Ishikawa (cell line): Measurements from ENCODE around the gene COX8A.

Experiments used
- CEBPB ChIP-seq: IDR thresholded peaks from 2 replicates; pipeline ENCODE4 v1.6.1; 2012
- CREB1 ChIP-seq: IDR thresholded peaks from 2 replicates; pipeline ENCODE4 v1.6.1; 2012; ENCODE audit warnings: low read depth
- EGR1 ChIP-seq: IDR thresholded peaks from 2 replicates; pipeline ENCODE4 v1.6.1; 2012
- EP300 ChIP-seq: IDR thresholded peaks from 2 replicates; pipeline ENCODE4 v1.6.1; 2012; ENCODE audit warnings: borderline replicate concordance
- FOXM1 ChIP-seq: IDR thresholded peaks from 2 replicates; pipeline ENCODE4 v1.6.1; 2012; ENCODE audit warnings: low read depth, borderline replicate concordance
- NFIC ChIP-seq: IDR thresholded peaks from 2 replicates; pipeline ENCODE4 v1.6.1; 2012
- RAD21 ChIP-seq: IDR thresholded peaks from 2 replicates; pipeline ENCODE4 v1.6.1; 2012; ENCODE audit warnings: low read depth
- TAF1 ChIP-seq: IDR thresholded peaks from 2 replicates; pipeline ENCODE4 v1.6.1; 2012; ENCODE audit warnings: low read depth, mild to moderate bottlenecking
- TCF12 ChIP-seq: IDR thresholded peaks from 2 replicates; pipeline ENCODE4 v1.6.1; 2012; ENCODE audit warnings: low read depth
- TEAD4 ChIP-seq: IDR thresholded peaks from 2 replicates; pipeline ENCODE4 v1.6.1; 2012
- YY1 ChIP-seq: IDR thresholded peaks from 2 replicates; pipeline ENCODE4 v1.6.1; 2012; ENCODE audit warnings: low read depth
- ZBTB7A ChIP-seq: IDR thresholded peaks from 2 replicates; pipeline ENCODE4 v1.6.1; 2012; ENCODE audit warnings: low read depth
- TF ChIP-seq, protein P1 (sequence below): IDR thresholded peaks from 2 replicates; pipeline ENCODE4 v1.6.1; 2012
- TF ChIP-seq, protein P2 (sequence below): IDR thresholded peaks from 2 replicates; pipeline ENCODE4 v1.6.1; 2012; ENCODE audit warnings: low read depth, mild to moderate bottlenecking
- TF ChIP-seq, protein P3 (sequence below): IDR thresholded peaks from 2 replicates; pipeline ENCODE4 v1.6.1; 2012

COX8A gene

DNA sequence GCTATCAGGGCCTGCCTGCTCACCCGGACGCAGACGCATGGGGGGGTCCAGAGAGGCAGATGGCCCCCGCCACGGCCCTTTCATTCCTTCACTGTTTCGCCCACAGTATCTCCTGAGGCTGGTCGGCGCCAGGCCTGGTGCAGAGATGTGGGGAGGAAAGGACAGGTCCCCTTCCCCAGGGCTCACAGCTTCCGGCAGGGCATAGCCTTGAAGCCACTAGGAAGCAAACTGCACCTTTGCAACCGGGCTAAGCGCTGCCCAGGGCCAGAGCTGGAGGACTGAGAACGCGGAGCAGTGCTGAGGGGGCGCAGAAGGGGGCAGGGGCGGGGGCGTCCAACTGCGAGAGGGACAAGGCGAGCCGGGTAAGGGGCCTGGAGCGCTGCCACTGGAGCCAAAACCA is 41.1 kb downstream of the COX8A start:
- TF ChIP-seq FOXM1 (no peak), EGR1 (no peak), NFIC (no peak), TAF1 (no peak), EP300 (no peak), CEBPB (no peak), TCF12 (no peak), YY1 (no peak), ZBTB7A (no peak), CREB1 (no peak)
- TF ChIP-seq, protein P1, sequence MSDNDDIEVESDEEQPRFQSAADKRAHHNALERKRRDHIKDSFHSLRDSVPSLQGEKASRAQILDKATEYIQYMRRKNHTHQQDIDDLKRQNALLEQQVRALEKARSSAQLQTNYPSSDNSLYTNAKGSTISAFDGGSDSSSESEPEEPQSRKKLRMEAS, result no peak
- TF ChIP-seq, protein P2, sequence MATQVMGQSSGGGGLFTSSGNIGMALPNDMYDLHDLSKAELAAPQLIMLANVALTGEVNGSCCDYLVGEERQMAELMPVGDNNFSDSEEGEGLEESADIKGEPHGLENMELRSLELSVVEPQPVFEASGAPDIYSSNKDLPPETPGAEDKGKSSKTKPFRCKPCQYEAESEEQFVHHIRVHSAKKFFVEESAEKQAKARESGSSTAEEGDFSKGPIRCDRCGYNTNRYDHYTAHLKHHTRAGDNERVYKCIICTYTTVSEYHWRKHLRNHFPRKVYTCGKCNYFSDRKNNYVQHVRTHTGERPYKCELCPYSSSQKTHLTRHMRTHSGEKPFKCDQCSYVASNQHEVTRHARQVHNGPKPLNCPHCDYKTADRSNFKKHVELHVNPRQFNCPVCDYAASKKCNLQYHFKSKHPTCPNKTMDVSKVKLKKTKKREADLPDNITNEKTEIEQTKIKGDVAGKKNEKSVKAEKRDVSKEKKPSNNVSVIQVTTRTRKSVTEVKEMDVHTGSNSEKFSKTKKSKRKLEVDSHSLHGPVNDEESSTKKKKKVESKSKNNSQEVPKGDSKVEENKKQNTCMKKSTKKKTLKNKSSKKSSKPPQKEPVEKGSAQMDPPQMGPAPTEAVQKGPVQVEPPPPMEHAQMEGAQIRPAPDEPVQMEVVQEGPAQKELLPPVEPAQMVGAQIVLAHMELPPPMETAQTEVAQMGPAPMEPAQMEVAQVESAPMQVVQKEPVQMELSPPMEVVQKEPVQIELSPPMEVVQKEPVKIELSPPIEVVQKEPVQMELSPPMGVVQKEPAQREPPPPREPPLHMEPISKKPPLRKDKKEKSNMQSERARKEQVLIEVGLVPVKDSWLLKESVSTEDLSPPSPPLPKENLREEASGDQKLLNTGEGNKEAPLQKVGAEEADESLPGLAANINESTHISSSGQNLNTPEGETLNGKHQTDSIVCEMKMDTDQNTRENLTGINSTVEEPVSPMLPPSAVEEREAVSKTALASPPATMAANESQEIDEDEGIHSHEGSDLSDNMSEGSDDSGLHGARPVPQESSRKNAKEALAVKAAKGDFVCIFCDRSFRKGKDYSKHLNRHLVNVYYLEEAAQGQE, result no peak
- TF ChIP-seq, protein P3, sequence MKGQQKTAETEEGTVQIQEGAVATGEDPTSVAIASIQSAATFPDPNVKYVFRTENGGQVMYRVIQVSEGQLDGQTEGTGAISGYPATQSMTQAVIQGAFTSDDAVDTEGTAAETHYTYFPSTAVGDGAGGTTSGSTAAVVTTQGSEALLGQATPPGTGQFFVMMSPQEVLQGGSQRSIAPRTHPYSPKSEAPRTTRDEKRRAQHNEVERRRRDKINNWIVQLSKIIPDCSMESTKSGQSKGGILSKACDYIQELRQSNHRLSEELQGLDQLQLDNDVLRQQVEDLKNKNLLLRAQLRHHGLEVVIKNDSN, result no peak

DNA sequence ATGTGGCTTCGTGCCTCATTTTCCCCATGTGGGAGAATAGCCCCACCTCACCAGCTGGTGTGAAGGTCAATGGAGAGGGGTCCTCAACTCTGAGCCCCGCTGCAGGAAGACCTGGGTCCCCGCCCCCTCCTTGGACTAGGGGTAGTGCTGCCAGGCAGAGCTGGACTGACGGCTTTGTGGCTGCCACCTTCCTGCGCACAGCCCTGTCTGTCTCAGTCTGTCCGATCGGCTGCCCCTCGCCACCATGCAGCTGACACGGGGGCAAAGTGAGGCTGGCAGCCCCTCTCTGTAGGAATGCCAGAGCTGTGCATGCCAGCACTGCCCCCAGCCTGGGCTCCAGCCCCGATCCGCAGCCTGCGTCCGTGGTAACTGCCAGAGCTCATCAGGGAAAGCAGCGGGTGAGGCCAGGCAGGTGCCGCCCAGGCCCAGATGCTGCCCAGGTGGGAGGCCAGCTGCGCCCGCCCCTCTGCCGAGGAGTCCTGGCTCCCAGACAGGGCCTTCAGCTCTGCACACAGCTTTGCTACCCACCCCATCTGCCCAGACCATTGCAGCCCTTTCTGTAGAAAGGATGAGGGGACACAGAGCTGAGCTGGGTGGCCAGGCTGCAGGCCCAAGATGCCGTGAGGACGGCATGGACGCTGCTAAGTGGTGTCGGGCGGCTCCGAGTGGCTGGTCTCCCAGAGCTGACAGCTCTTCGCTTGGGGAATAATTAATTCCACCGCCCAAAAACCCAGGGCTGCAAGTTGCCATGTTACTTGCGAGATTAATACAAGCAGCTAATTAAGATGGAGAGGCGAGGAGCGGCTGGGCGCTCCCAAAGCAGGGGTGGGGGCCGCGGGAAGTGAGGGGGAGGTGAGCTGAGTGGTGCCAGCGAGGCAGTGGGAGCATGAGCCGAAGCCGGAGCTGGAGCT is 41.8 kb downstream of the COX8A start:
- TF ChIP-seq EP300, result no peak
- TF ChIP-seq, protein P2, result no peak
- no peak for TF ChIP-seq TAF1
- TF ChIP-seq FOXM1, result no peak
- no peak for TF ChIP-seq NFIC
- TF ChIP-seq, protein P1, result no peak
- TF ChIP-seq, protein P3, result no peak
- no peak for TF ChIP-seq TEAD4
- no peak for TF ChIP-seq CREB1
- TF ChIP-seq YY1, result no peak
- TF ChIP-seq TCF12, result no peak
- TF ChIP-seq ZBTB7A, result no peak
- no peak for TF ChIP-seq RAD21
- no peak for TF ChIP-seq CEBPB
- TF ChIP-seq EGR1, result no peak

DNA sequence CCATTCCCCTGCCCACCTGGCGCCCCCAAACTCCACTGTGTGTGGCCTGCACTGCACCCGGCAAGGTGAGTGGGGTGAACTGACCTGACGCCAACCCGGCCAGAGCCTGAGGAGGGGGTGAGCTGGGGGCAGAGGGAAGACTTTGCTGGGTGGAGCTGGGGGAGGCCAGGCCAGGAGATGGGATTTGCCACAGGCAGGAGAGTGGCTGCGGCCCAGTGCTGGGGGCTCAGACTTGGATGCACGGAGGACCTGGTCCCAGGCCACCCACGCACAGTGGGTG is 43.5 kb downstream of the COX8A start:
- TF ChIP-seq, protein P1, result no peak
- TF ChIP-seq, protein P3, result no peak
- TF ChIP-seq TAF1 (no peak), YY1 (no peak), CEBPB (no peak), NFIC (no peak), EP300 (no peak), TCF12 (no peak), CREB1 (no peak), EGR1 (no peak), TEAD4 (no peak), FOXM1 (no peak), ZBTB7A (no peak; the same call in 1 of the 2 replicates)
- TF ChIP-seq, protein P2, result no peak

DNA sequence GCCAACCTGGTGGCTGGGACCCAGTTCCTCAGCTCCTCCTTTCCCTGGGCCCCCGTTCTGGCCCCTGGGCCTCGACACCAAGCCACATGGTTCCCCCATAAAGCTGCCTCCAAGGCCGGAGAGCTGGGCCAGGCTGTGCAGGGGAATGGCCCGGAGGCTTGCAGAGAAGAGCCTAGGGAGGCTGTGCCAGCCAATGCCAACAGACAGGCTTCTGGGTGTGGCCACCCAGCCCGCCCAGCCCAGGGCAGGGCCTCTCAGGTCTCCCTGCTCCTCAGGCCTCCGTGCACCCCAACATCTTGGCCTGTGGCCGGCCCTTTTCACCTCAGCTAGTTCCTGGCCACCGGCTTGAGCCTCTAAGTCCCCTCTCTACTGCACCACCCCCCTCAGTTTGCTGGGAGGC is 43.9 kb downstream of the COX8A start:
- TF ChIP-seq TEAD4 (no peak), TAF1 (no peak), CEBPB (no peak), CREB1 (no peak), FOXM1 (no peak)
- TF ChIP-seq, protein P3, result no peak
- TF ChIP-seq, protein P2, result no peak
